ENCODE measurements around the gene PAWR. TPM values are rescaled to one million over a fixed set of nuclear protein-coding genes. Genes with fewer than 3 reads are reported as not detected.

Gene PAWR
- total and polyA plus RNA-seq, 2 donors (not counting 3 experiments of a cell fraction or from before 2014, with no cell fraction given), result 18.3 to 154 TPM

DNA sequence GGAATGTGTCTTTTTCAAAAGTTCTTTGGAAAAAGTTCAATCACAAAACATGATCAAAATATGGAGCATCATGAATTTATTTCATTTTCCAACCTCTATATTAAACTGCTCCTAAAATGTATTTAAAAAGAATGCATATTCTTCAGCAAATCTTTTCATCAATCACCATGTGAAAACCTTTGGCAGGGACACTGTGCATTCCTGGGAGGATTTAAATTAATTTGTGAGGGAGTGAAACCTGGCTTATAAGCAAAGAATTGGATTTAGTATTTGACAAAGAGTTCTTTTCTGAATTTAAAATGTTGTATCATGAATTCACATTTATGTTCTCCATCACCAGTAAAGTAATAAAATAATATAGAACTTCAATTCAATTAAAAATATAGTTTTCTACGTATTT, 38.2 kb downstream of the PAWR start:
- dilution Hi-C loops (cut with MboI; ENCODE audit: extremely low pct_ligation_motif_present, low sequenced_read_pairs), result no loop called here
- H3K36me3 ChIP-seq (ENCODE audit: control insufficient read depth in 2 of 2, extremely low read depth in 1 of 2, insufficient read depth in 2 of 2, low read length in 2 of 2), result no peaks in the 10 kb centered on the region
- no peak overlapping the region for H3K9ac ChIP-seq (replicated peaks; ENCODE audit: extremely low read depth, insufficient read depth, low read length)
- H3K4me3 ChIP-seq (replicated peaks in 1 of 3; ENCODE audit: insufficient read depth in 1 of 3, low read depth in 1 of 3, low read length in 3 of 3), result no peak overlapping the region
- H3K27me3 ChIP-seq (ENCODE audit: control insufficient read depth in 2 of 2, insufficient read depth in 2 of 2, low read length in 2 of 2), result no peaks in the 10 kb centered on the region
- ChIA-PET CTCF (no interaction called here), POLR2A (interaction anchor here (0.6 kb wide), 1 partner anchor 133 kb away, joined by 3 read pairs; no protein-coding TSS in a partner anchor)
- H4K20me1 ChIP-seq (replicated peaks; ENCODE audit: control insufficient read depth, extremely low read depth, insufficient read depth, low read length), result peaks cover 6% of the 10 kb centered on the region
- FAIRE-seq (no peak), DNase-seq (ENCODE audit: low read depth, low spot score) (no peak)
- H3K27ac ChIP-seq (ENCODE audit: insufficient read depth, low read depth, low read length), result no peak overlapping the region
- no TSS peak for BruUV-seq (replicated peaks)
- peaks cover 98% of the 10 kb centered on the region for H3K79me2 ChIP-seq (ENCODE audit: control insufficient read depth, insufficient read depth, low read length)
- intact Hi-C loops (cut with micrococcal nuclease), result no loop called here
- no peak overlapping the region for H3K4me2 ChIP-seq (ENCODE audit: insufficient read depth, low read length)
- no peaks in the 10 kb centered on the region for H3K9me3 ChIP-seq (replicated peaks; ENCODE audit: control insufficient read depth, insufficient read depth, low read length)
- no peaks in the 10 kb centered on the region for H3K9me1 ChIP-seq (replicated peaks; ENCODE audit: control insufficient read depth, extremely low read depth, insufficient read depth, low read length)
- H3K4me1 ChIP-seq (ENCODE audit: control insufficient read depth, extremely low read depth, insufficient read depth, low read length), result no peaks in the 10 kb centered on the region
- TF ChIP-seq FOS (IDR thresholded peaks at IDR 0.05; ENCODE audit: borderline replicate concordance, insufficient read depth, low read length) (no peak), MYC (IDR thresholded peaks at IDR 0.05; ENCODE audit: low read depth, low read length) (no peak), CTCF (IDR thresholded peaks at IDR 0.05; ENCODE audit: extremely low read depth in 1 of 2, insufficient read depth in 1 of 2, low read depth in 1 of 2, low read length in 2 of 2) (no peak), EZH2 (IDR thresholded peaks at IDR 0.05; ENCODE audit: borderline replicate concordance, low read depth, low read length, severe bottlenecking) (no peak), POLR2AphosphoS5 (IDR thresholded peaks at IDR 0.05; ENCODE audit: insufficient read depth, low read depth, low read length) (no peak), GATA2 (IDR thresholded peaks at IDR 0.05; ENCODE audit: insufficient read depth, insufficient read length, low read depth, low read length) (no peak), JUN (IDR thresholded peaks at IDR 0.05; ENCODE audit: borderline replicate concordance, insufficient read depth, insufficient read length, low read depth) (no peak), POLR2A (IDR thresholded peaks at IDR 0.05; ENCODE audit: low read depth, low read length) (no peak), MAX (IDR thresholded peaks at IDR 0.05; ENCODE audit: insufficient read depth, insufficient read length) (no peak)
- H2AFZ ChIP-seq (ENCODE audit: low read depth, low read length), result no peak overlapping the region

All from endothelial cell of umbilical vein (primary cell).